ENCODE measurements around the gene ASIP. TPM values are rescaled to one million over a fixed set of nuclear protein-coding genes. Genes with fewer than 3 reads are reported as not detected.
A peak's percentile ranks its signal among the peaks of the same experiment; 100 is the strongest.

The ASIP gene
- total and polyA plus RNA-seq, 4 donors = 0.39 to 0.62 TPM; not detected in 2

DNA sequence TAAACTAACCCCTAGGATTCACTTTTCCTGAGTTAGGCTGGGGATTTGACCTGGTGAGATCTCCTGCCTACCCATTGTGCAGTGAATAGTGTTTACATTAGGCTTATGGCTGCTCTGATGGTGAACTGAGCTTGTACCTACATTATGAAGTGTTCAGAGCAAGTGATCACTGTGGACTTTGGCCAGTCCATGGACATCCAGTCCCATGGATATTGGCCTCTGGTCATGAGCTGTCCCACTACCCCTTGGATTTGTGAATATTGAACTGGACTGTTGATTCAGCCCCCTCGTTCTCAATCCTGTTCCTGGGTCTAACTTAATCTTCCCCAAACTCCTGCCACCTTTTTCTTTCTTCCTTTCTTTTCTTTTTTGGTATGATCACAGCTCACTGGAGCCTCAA is 13.8 kb downstream of the ASIP start:
- Histone ChIP-seq H3K27ac (ENCODE audit: low read depth in 1 of 2, low read length in 2 of 2) (no peak overlapping the region), H3K9me3 (ENCODE audit: control insufficient read depth in 4 of 4, low read length in 3 of 4) (no peaks in the 10 kb centered on the region), H3K36me3 (ENCODE audit: control insufficient read depth in 4 of 4, insufficient read depth in 3 of 4, low read depth in 1 of 4, low read length in 3 of 4) (no peaks in the 10 kb centered on the region), H3K4me1 (ENCODE audit: control insufficient read depth in 4 of 4, insufficient read depth in 4 of 4, low read length in 3 of 4) (peaks cover 0 to 9% (median 5%) of the 10 kb centered on the region in 4 donors), H3K4me3 (ENCODE audit: low read depth in 1 of 3, low read length in 3 of 3) (no peak overlapping the region), H3K9ac (ENCODE audit: low read depth in 1 of 2, low read length in 2 of 2) (no peak overlapping the region), H3K27me3 (ENCODE audit: control insufficient read depth in 4 of 4, insufficient read depth in 4 of 4, low read length in 3 of 4) (no peaks in the 10 kb centered on the region)
- WGBS = 25% methylated on average over 1 of the region's 1 CpG
- peak; percentile 49 for TF ChIP-seq HNF4G (IDR thresholded peaks at IDR 0.05)
- TF ChIP-seq, protein P1, sequence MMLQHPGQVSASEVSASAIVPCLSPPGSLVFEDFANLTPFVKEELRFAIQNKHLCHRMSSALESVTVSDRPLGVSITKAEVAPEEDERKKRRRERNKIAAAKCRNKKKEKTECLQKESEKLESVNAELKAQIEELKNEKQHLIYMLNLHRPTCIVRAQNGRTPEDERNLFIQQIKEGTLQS (IDR thresholded peaks at IDR 0.05) = no peak
- no peak for TF ChIP-seq FOXA2 (IDR thresholded peaks at IDR 0.05)
- peak; percentile 21 for TF ChIP-seq YY1 (IDR thresholded peaks at IDR 0.05)
- TF ChIP-seq HNF4A (conservative IDR thresholded peaks at IDR 0.05) = peak; percentile 84 to 88
- TF ChIP-seq RXRA (IDR thresholded peaks at IDR 0.05) = peak; percentile 35 to 40
- TF ChIP-seq SP1 (IDR thresholded peaks at IDR 0.05) = peak; percentile 71
- DNase-seq (ENCODE audit: low spot score) = no peak

DNA sequence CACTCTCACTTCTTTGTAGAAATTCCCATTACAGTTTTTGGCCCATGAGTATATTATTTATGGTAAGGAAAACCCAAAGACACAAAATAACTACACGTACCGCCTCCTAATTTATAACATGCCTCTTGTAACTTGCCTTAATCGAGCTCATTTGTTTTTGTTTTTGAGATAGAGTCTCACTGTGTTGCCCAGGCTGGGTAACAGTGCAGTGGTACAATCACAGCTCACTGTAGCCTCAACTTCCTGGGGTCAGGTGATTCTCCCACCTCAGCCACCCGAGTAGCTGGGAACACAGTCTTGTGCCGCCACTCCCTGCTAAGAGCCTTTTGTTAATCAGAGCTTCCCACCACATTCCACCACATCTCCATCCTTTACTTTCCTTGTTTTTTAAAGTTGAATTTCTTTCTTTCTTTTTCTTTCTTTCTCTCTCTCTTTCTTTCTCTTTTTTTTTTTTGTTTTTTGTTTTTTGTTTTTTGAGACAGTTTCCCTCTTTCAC is 15.5 kb downstream of the ASIP start:
- no peak overlapping the region for H3K9ac ChIP-seq (ENCODE audit: low read depth in 1 of 2, low read length in 2 of 2)
- no peaks in the 10 kb centered on the region for H3K9me3 ChIP-seq (ENCODE audit: control insufficient read depth in 4 of 4, low read length in 3 of 4)
- WGBS = 93% methylated on average over 5 of the region's 5 CpGs
- H3K36me3 ChIP-seq (ENCODE audit: control insufficient read depth in 4 of 4, insufficient read depth in 3 of 4, low read depth in 1 of 4, low read length in 3 of 4) = no peaks in the 10 kb centered on the region
- peaks cover 0 to 9% (median 5%) of the 10 kb centered on the region in 4 donors for H3K4me1 ChIP-seq (ENCODE audit: control insufficient read depth in 4 of 4, insufficient read depth in 4 of 4, low read length in 3 of 4)
- H3K27ac ChIP-seq (ENCODE audit: low read depth in 1 of 2, low read length in 2 of 2) = no peak overlapping the region
- TF ChIP-seq EGR1 (IDR thresholded peaks at IDR 0.05; ENCODE audit: low read depth in 2 of 2) (no peak), HNF4G (IDR thresholded peaks at IDR 0.05) (no peak), RAD21 (IDR thresholded peaks at IDR 0.05) (no peak), FOXA2 (IDR thresholded peaks at IDR 0.05) (no peak), FOXA1 (IDR thresholded peaks at IDR 0.05) (no peak), HNF4A (conservative IDR thresholded peaks at IDR 0.05) (no peak), SP1 (IDR thresholded peaks at IDR 0.05) (no peak), NR2F2 (IDR thresholded peaks at IDR 0.05) (no peak), YY1 (IDR thresholded peaks at IDR 0.05) (no peak), GABPA (IDR thresholded peaks at IDR 0.05 in 1 of 2, conservative IDR thresholded peaks at IDR 0.05 in 1 of 2) (no peak), RXRA (IDR thresholded peaks at IDR 0.05) (no peak)
- TF ChIP-seq, protein P2, sequence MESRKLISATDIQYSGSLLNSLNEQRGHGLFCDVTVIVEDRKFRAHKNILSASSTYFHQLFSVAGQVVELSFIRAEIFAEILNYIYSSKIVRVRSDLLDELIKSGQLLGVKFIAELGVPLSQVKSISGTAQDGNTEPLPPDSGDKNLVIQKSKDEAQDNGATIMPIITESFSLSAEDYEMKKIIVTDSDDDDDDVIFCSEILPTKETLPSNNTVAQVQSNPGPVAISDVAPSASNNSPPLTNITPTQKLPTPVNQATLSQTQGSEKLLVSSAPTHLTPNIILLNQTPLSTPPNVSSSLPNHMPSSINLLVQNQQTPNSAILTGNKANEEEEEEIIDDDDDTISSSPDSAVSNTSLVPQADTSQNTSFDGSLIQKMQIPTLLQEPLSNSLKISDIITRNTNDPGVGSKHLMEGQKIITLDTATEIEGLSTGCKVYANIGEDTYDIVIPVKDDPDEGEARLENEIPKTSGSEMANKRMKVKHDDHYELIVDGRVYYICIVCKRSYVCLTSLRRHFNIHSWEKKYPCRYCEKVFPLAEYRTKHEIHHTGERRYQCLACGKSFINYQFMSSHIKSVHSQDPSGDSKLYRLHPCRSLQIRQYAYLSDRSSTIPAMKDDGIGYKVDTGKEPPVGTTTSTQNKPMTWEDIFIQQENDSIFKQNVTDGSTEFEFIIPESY (IDR thresholded peaks at IDR 0.05) = no peak
- TF ChIP-seq, protein P1 (IDR thresholded peaks at IDR 0.05) = no peak
- TF ChIP-seq, protein P3, sequence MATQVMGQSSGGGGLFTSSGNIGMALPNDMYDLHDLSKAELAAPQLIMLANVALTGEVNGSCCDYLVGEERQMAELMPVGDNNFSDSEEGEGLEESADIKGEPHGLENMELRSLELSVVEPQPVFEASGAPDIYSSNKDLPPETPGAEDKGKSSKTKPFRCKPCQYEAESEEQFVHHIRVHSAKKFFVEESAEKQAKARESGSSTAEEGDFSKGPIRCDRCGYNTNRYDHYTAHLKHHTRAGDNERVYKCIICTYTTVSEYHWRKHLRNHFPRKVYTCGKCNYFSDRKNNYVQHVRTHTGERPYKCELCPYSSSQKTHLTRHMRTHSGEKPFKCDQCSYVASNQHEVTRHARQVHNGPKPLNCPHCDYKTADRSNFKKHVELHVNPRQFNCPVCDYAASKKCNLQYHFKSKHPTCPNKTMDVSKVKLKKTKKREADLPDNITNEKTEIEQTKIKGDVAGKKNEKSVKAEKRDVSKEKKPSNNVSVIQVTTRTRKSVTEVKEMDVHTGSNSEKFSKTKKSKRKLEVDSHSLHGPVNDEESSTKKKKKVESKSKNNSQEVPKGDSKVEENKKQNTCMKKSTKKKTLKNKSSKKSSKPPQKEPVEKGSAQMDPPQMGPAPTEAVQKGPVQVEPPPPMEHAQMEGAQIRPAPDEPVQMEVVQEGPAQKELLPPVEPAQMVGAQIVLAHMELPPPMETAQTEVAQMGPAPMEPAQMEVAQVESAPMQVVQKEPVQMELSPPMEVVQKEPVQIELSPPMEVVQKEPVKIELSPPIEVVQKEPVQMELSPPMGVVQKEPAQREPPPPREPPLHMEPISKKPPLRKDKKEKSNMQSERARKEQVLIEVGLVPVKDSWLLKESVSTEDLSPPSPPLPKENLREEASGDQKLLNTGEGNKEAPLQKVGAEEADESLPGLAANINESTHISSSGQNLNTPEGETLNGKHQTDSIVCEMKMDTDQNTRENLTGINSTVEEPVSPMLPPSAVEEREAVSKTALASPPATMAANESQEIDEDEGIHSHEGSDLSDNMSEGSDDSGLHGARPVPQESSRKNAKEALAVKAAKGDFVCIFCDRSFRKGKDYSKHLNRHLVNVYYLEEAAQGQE (IDR thresholded peaks at IDR 0.05) = no peak
- TF ChIP-seq, protein P4, sequence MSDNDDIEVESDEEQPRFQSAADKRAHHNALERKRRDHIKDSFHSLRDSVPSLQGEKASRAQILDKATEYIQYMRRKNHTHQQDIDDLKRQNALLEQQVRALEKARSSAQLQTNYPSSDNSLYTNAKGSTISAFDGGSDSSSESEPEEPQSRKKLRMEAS (IDR thresholded peaks at IDR 0.05) = no peak
- no peak for DNase-seq (ENCODE audit: low spot score)
- no peaks in the 10 kb centered on the region for H3K27me3 ChIP-seq (ENCODE audit: control insufficient read depth in 4 of 4, insufficient read depth in 4 of 4, low read length in 3 of 4)
- H3K4me3 ChIP-seq (ENCODE audit: low read depth in 1 of 3, low read length in 3 of 3) = no peak overlapping the region
